Kidney (tissue), 14 donors: ENCODE measurements around the gene CRY2. TPM values are rescaled to one million over a fixed set of nuclear protein-coding genes. Genes with fewer than 3 reads are reported as not detected.

Experiments
- DNase-seq, 5 donors: peaks; one replicate each; pipeline ENCODE4 v3.0.0-alpha.2; 2013 to 2020
- FAIRE-seq: peaks from 2 replicates; lab custom pipeline; 2012; peaks lifted over from hg19 to GRCh38; lab: Jason Lieb, UNC
- H3K27ac ChIP-seq, 2 donors: one replicate each; pipeline ENCODE4 v1.7.0; 2013; ENCODE audit warnings: low read depth in 2 of 2, low read length in 2 of 2, inconsistent platforms in 1 of 2
- H3K27me3 ChIP-seq: one replicate; pipeline ENCODE4 v1.7.1; 2013; ENCODE audit warnings: low read length, inconsistent platforms; ENCODE audit not compliant: control insufficient read depth, insufficient read depth
- H3K36me3 ChIP-seq, 3 donors: one replicate each; pipeline versions ENCODE4 v1.7.0 to v1.7.1; 2013; ENCODE audit warnings: low read length in 3 of 3, control low read depth in 1 of 3, inconsistent platforms in 1 of 3; ENCODE audit not compliant: insufficient read depth in 3 of 3, control insufficient read depth in 2 of 3
- H3K4me1 ChIP-seq, 3 donors: one replicate each; pipeline versions ENCODE4 v1.7.0 to v1.7.1; 2013; ENCODE audit warnings: low read length in 3 of 3, inconsistent platforms in 1 of 3, low read depth in 1 of 3; ENCODE audit not compliant: control insufficient read depth in 2 of 3, insufficient read depth in 2 of 3
- H3K4me3 ChIP-seq, 3 donors: one replicate each; pipeline versions ENCODE4 v1.7.0 to v1.8.1; 2013; ENCODE audit warnings: low read length in 3 of 3, control low read depth in 1 of 3, inconsistent platforms in 1 of 3
- H3K9ac ChIP-seq, 3 donors: one replicate each; pipeline versions ENCODE4 v1.7.0 to v1.7.1; 2013; ENCODE audit warnings: low read length in 3 of 3, control low read depth in 1 of 3, inconsistent platforms in 1 of 3
- H3K9me3 ChIP-seq, 3 donors: one replicate each; pipeline versions ENCODE4 v1.7.0 to v1.7.1; 2013; ENCODE audit warnings: low read length in 3 of 3, control low read depth in 1 of 3, inconsistent platforms in 1 of 3; ENCODE audit not compliant: control insufficient read depth in 2 of 3, insufficient read depth in 1 of 3
- intact Hi-C: fragments of 100-400 bp; cut with DNase I; formaldehyde crosslinking; loops from one replicate; pipeline ENCODE4 v1.11.1; 2022
- polyA plus RNA-seq: library from polyadenylated mRNA; stranded (reverse); fragments of 350-450 nt; fragmentation: Illumina TruSeq; extraction: RNeasy Lipid Tissue Mini Kit (QIAGEN cat#74804); gene quantifications from one replicate; pipeline ENCODE4 v1.2.3, GENCODE V29; 2014; ENCODE audit warnings: low read depth, low replicate concordance; ENCODE audit not compliant: insufficient read depth
- total RNA-seq: library from RNA; stranded (reverse); fragmentation: NEBNext Ultra II Directional; extraction: Animal tissue kit (Norgen Biotek cat#: 25700); gene quantifications from one replicate; pipeline ENCODE4 v1.2.1, GENCODE V29; 2021
- TF ChIP-seq, protein P1 (sequence below): IDR thresholded peaks from 3 replicates; pipeline ENCODE4 v1.5.1; 2012; ENCODE audit warnings: mild to moderate bottlenecking, moderate library complexity, borderline replicate concordance; ENCODE audit not compliant: insufficient read depth; ENCODE audit errors: extremely low read depth
- donor health status: control.
- donor health status: control.
- donor health status: control.
- donor health status: control.
- donor health status: control.
- donor health status: DM: yes; HTN: yes; CAD: no.
- donor health status: Normal renal cell carcinoma (clear cell type).

The CRY2 gene
- total and polyA plus RNA-seq, 2 donors from 2014 or later = 20.7 to 44.5 TPM

DNA sequence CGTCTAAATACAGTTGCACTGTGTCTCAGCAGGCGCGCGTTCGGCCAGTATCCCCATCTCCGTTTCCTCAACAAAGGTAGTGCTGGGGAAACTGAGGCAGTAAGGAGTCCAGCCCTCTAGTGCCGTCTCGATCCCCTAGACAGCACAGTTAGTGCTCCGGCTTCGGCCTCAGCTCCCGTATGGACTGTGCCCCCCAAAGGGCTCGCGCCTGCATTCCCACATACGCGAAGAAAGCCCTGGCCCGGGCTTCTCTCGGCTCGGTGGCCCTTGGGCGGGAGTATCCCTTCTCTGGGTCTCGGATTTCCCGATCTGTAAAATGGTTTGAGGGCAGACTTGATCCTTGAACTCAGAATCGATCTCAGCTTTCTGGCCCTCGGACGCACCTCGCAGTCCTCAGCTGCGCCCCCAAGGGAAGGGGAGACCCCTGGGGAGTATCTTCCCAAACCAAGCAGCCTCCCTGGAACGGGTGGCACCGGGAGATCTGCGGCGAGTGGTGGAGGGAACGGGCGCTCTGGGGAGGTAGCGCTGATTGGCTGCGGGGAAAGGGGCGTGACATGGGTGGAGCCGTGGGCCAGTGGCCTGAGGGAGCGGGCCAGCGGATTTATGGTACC is 71.2 kb downstream of the CRY2 start:
- peaks cover 0 to 30% (median 3%) of the 10 kb centered on the region in 3 donors for H3K4me1 ChIP-seq
- peaks cover 3% of the 10 kb centered on the region for H3K27me3 ChIP-seq
- H3K4me3 ChIP-seq = peak overlapping the region; percentile 79 to 98 (median 91)
- peak overlapping the region; percentile 73 to 95 (median 85) for H3K9ac ChIP-seq
- TF ChIP-seq, protein P1, sequence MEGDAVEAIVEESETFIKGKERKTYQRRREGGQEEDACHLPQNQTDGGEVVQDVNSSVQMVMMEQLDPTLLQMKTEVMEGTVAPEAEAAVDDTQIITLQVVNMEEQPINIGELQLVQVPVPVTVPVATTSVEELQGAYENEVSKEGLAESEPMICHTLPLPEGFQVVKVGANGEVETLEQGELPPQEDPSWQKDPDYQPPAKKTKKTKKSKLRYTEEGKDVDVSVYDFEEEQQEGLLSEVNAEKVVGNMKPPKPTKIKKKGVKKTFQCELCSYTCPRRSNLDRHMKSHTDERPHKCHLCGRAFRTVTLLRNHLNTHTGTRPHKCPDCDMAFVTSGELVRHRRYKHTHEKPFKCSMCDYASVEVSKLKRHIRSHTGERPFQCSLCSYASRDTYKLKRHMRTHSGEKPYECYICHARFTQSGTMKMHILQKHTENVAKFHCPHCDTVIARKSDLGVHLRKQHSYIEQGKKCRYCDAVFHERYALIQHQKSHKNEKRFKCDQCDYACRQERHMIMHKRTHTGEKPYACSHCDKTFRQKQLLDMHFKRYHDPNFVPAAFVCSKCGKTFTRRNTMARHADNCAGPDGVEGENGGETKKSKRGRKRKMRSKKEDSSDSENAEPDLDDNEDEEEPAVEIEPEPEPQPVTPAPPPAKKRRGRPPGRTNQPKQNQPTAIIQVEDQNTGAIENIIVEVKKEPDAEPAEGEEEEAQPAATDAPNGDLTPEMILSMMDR = no peak
- H3K36me3 ChIP-seq = peaks cover 0 to 24% (median 10%) of the 10 kb centered on the region in 3 donors
- intact Hi-C loops = no loop called here
- no peaks in the 10 kb centered on the region for H3K9me3 ChIP-seq
- DNase-seq (peak; percentile 70 to 92 (median 76)), FAIRE-seq (no peak)
- peak overlapping the region; percentile 79 to 81 for H3K27ac ChIP-seq

DNA sequence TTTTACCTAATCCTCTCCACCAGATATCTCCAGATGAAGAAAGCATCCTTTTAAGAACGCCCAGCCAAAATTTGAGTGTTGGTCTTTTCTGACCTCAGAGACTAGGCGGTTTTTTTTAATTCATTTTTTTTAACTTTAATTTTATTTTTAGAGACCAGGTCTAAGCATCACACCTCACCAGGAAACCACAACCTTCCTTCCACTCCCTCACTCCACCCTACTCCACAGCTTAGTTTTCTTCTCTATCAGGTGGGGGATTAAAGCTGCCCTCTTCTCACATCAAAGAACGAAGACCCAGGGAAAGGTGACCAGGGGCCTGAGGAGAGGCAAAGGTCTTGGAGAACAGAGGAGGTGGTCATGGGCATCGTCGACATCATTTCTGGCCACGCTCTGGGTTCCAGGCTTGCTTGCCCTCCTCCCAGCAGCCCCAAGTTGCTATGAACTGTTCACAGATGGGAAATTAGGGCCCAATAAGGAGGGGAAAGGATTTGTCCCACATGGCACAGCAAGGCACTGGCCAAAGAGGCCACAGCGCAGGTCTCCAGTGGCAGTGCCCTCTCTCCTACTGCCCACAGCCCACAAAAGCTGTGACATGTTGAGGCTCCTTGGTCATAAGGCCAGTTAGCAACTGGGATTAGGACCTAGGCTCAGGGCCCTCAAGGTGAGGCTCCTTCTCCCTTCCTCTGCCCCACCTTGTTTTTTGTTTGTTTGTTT is 71.8 kb downstream of the CRY2 start:
- FAIRE-seq = no peak
- Histone ChIP-seq H3K27me3 (peaks cover 3% of the 10 kb centered on the region), H3K9me3 (no peaks in the 10 kb centered on the region), H3K4me1 (peaks cover 0 to 33% (median 3%) of the 10 kb centered on the region in 3 donors), H3K4me3 (peak overlapping the region; percentile 79 to 98 (median 91)), H3K36me3 (peaks cover 0 to 18% (median 10%) of the 10 kb centered on the region in 3 donors), H3K27ac (peak overlapping the region; percentile 79 to 81), H3K9ac (peak overlapping the region in 1 of 3 donors; percentile 95)
- TF ChIP-seq, protein P1 = no peak
- intact Hi-C loops = no loop called here
- peak in 2 of 5 donors; percentile 39 to 45 for DNase-seq

DNA sequence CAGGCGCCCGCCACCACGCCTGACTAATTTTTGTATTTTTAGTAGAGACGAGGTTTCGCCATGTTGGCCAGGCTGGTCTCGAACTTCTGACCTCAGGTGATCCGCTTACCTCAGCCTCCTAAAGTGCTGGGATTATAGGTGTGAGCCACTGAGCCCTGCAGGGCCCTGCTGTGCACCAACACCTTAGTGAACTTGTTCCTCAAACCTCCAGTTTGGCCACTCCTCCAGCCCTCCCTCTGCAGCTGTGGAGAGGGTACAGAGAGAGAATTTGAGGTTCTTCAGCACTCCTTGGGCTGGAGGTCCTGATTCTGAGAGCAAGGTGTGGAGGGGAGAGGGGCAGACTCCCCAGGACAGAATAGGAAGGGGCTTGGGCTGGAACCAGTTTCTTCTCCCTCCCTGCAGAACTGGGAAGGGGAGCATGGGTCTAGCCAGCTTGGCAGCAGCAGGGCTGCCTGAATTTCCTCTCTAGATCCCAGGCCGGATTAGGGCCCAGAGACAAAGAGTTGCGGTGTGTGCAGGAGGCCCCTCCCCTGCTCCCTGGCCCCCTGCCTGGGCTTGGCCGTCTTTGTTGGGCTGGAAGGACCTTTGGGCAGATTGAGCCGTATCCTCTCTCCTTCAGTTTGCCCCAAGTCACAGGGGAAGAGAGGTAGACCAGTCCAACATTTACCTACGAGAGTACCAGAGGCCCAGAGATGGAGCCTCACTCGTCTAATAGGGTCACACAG is 72.7 kb downstream of the CRY2 start:
- TF ChIP-seq, protein P1 = no peak
- DNase-seq (peak in 2 of 5 donors; percentile 30 to 50), FAIRE-seq (no peak)
- no peak overlapping the region for H3K4me3 ChIP-seq
- peaks cover 0 to 33% (median 3%) of the 10 kb centered on the region in 3 donors for H3K4me1 ChIP-seq
- H3K27me3 ChIP-seq = peaks cover 3% of the 10 kb centered on the region
- peak overlapping the region in 1 of 2 donors; percentile 71 for H3K27ac ChIP-seq
- H3K9me3 ChIP-seq = no peaks in the 10 kb centered on the region
- intact Hi-C loops = no loop called here
- H3K9ac ChIP-seq = no peak overlapping the region
- H3K36me3 ChIP-seq = peaks cover 0 to 9% (median 9%) of the 10 kb centered on the region in 3 donors
